H9 (cell line): ENCODE results near the gene MSRB1. TPM values are rescaled to one million over a fixed set of nuclear protein-coding genes. Genes with fewer than 3 reads are reported as not detected.

Experiments used
- DNase-seq: peaks from one replicate; pipeline ENCODE4 v3.0.0-alpha.2; 2017
- H2AFZ ChIP-seq: one replicate; pipeline ENCODE4 v1.6.1; 2013; ENCODE audit warnings: mild to moderate bottlenecking, low read length, control low read depth, moderate library complexity
- H2AK5ac ChIP-seq: 2 replicates; pipeline ENCODE4 v1.6.1; 2013; ENCODE audit warnings: low read length, control low read depth, mixed read lengths; ENCODE audit not compliant: insufficient read length
- H2BK120ac ChIP-seq: one replicate; pipeline ENCODE4 v1.6.1; 2013; ENCODE audit warnings: low read depth, mild to moderate bottlenecking, low read length, control low read depth, inconsistent platforms; ENCODE audit not compliant: poor library complexity, severe bottlenecking
- H2BK12ac ChIP-seq: 2 replicates; pipeline ENCODE4 v1.6.1; 2013; ENCODE audit warnings: low read length, control low read depth, mixed read lengths, low read depth; ENCODE audit not compliant: insufficient read length
- H2BK15ac ChIP-seq: 2 replicates; pipeline ENCODE4 v1.6.1; 2013; ENCODE audit warnings: low read depth, low read length, control low read depth
- H2BK20ac ChIP-seq: one replicate; pipeline ENCODE4 v1.6.1; 2013; ENCODE audit warnings: low read depth, mild to moderate bottlenecking, low read length, control low read depth, inconsistent platforms; ENCODE audit not compliant: poor library complexity, severe bottlenecking
- H2BK5ac ChIP-seq: 2 replicates; pipeline ENCODE4 v1.6.1; 2013; ENCODE audit warnings: low read length, control low read depth, mixed read lengths; ENCODE audit not compliant: insufficient read length
- H3K14ac ChIP-seq: 2 replicates; pipeline ENCODE4 v1.6.1; 2013; ENCODE audit warnings: low read length, control low read depth; ENCODE audit not compliant: insufficient read depth
- H3K18ac ChIP-seq: 2 replicates; pipeline ENCODE4 v1.6.1; 2013; ENCODE audit warnings: low read depth, mild to moderate bottlenecking, mixed read lengths, low read length, control low read depth; ENCODE audit not compliant: insufficient read length
- H3K23ac ChIP-seq: 2 replicates; pipeline ENCODE4 v1.6.1; 2013; ENCODE audit warnings: low read length, control low read depth, mixed read lengths, low read depth; ENCODE audit not compliant: insufficient read length
- H3K23me2 ChIP-seq: 2 replicates; pipeline ENCODE4 v1.6.1; 2013; ENCODE audit warnings: low read depth, mild to moderate bottlenecking, mixed read lengths, low read length, control low read depth; ENCODE audit not compliant: insufficient read length, poor library complexity, severe bottlenecking
- H3K27ac ChIP-seq: 2 replicates; pipeline ENCODE4 v1.5.1; 2013; ENCODE audit warnings: low read length, control low read depth, mixed read lengths, low read depth; ENCODE audit not compliant: insufficient read length
- H3K27me3 ChIP-seq: 2 replicates; pipeline ENCODE4 v1.6.1; 2013; ENCODE audit warnings: low read length, control low read depth, inconsistent platforms; ENCODE audit not compliant: insufficient read depth
- H3K4ac ChIP-seq: 2 replicates; pipeline ENCODE4 v1.6.1; 2013; ENCODE audit warnings: low read depth, mild to moderate bottlenecking, control low read depth, inconsistent platforms, low read length, moderate library complexity
- H3K4me1 ChIP-seq: 2 replicates; pipeline ENCODE4 v1.6.1; 2013; ENCODE audit warnings: low read length, control low read depth, inconsistent platforms; ENCODE audit not compliant: insufficient read depth
- H3K4me2 ChIP-seq: 2 replicates; pipeline ENCODE4 v1.6.1; 2013; ENCODE audit warnings: low read length, control low read depth, mixed read lengths; ENCODE audit not compliant: insufficient read length, insufficient read depth
- H3K56ac ChIP-seq: 2 replicates; pipeline ENCODE4 v1.6.1; 2013; ENCODE audit warnings: low read depth, mild to moderate bottlenecking, mixed read lengths, low read length, control low read depth; ENCODE audit not compliant: insufficient read length
- H3K79me1 ChIP-seq: 2 replicates; pipeline ENCODE4 v1.6.1; 2013; ENCODE audit warnings: low read depth, mild to moderate bottlenecking, moderate library complexity, low read length, control low read depth, inconsistent platforms; ENCODE audit not compliant: insufficient read depth, poor library complexity, severe bottlenecking
- H3K79me2 ChIP-seq: 2 replicates; pipeline ENCODE4 v1.6.1; 2013; ENCODE audit warnings: low read length, control low read depth, inconsistent platforms; ENCODE audit not compliant: insufficient read depth
- H3K9ac ChIP-seq: 2 replicates; pipeline ENCODE4 v1.6.1; 2013; ENCODE audit warnings: low read length, control low read depth, mixed read lengths; ENCODE audit not compliant: insufficient read length; ENCODE audit errors: extremely low read depth
- H3K9me3 ChIP-seq: one replicate; pipeline ENCODE4 v1.6.1; 2013; ENCODE audit warnings: low read depth, low read length, inconsistent platforms; ENCODE audit not compliant: control insufficient read depth
- H3T11ph ChIP-seq: one replicate; pipeline ENCODE4 v1.6.1; 2013; ENCODE audit warnings: mild to moderate bottlenecking, low read length, control low read depth, inconsistent platforms
- H4K20me1 ChIP-seq: one replicate; pipeline ENCODE4 v1.6.1; 2013; ENCODE audit not compliant: control insufficient read depth, insufficient read length, insufficient read depth
- H4K5ac ChIP-seq: 2 replicates; pipeline ENCODE4 v1.6.1; 2013; ENCODE audit warnings: low read depth, mild to moderate bottlenecking, mixed read lengths, low read length, control low read depth; ENCODE audit not compliant: insufficient read length
- H4K8ac ChIP-seq: replicated peaks from 2 replicates; pipeline ENCODE4 v1.6.1; 2013; ENCODE audit warnings: low read length, control low read depth, mixed read lengths, low read depth; ENCODE audit not compliant: insufficient read length
- H4K91ac ChIP-seq: 2 replicates; pipeline ENCODE4 v1.6.1; 2013; ENCODE audit warnings: low read depth, mild to moderate bottlenecking, moderate library complexity, mixed read lengths, low read length, control low read depth; ENCODE audit not compliant: insufficient read length
- H3K27ac Mint-ChIP-seq, 3 experiments: 2 replicates in 2 of 3; 3 replicates in 1 of 3; pipeline ENCODE4 v1.8.0; 2020 to 2021; ENCODE audit warnings: mixed read lengths in 3 of 3, mild to moderate bottlenecking in 1 of 3, moderate library complexity in 1 of 3
- H3K27me3 Mint-ChIP-seq: 2 replicates; pipeline ENCODE4 v1.8.0; 2021; ENCODE audit warnings: low read depth, mild to moderate bottlenecking, moderate library complexity, mixed read lengths
- H3K36me3 Mint-ChIP-seq, 3 experiments: 2 replicates in 2 of 3; 3 replicates in 1 of 3; pipeline ENCODE4 v1.8.0; 2020 to 2021; ENCODE audit warnings: low read depth in 3 of 3, mixed read lengths in 3 of 3; ENCODE audit not compliant: insufficient read depth in 1 of 3
- H3K4me1 Mint-ChIP-seq, 2 experiments: 2 replicates each; pipeline ENCODE4 v1.8.0; 2020; ENCODE audit warnings: mixed read lengths in 2 of 2
- H3K4me3 Mint-ChIP-seq, 2 experiments: 2 replicates in 1 of 2; 3 replicates in 1 of 2; pipeline ENCODE4 v1.8.0; 2020 to 2021; ENCODE audit warnings: mild to moderate bottlenecking in 2 of 2, mixed read lengths in 2 of 2, moderate library complexity in 1 of 2
- H3K9me3 Mint-ChIP-seq, 2 experiments: 2 replicates in 1 of 2; 3 replicates in 1 of 2; pipeline ENCODE4 v1.8.0; 2020; ENCODE audit warnings: mild to moderate bottlenecking in 2 of 2, mixed read lengths in 2 of 2, moderate library complexity in 1 of 2
- CTCF ChIP-seq: fragments of 200-600 bp; sonication (generic); conservative IDR thresholded peaks from 3 replicates; pipeline ENCODE4 v1.8.0; 2021; ENCODE audit warnings: antibody characterized with exemption, mild to moderate bottlenecking
- WGBS: extraction: QIAGEN DNeasy Blood & Tissue Kit; methylation state at CpG from one replicate; pipeline ENCODE4 v1.1.7; 2013; ENCODE audit warnings: missing lambda C conversion rate, low lambda C conversion rate, mixed read lengths; ENCODE audit not compliant: insufficient read length; ENCODE audit errors: extremely low coverage; 5-methylcytosine and 5-hydroxymethylcytosine counted together
- total RNA-seq: library from RNA; stranded (reverse); gene quantifications from 2 replicates; pipeline ENCODE4 v1.2.1, GENCODE V29; 2021

MSRB1 gene
- total RNA-seq, 1 experiment from 2014 or later: 25.7 TPM

- Histone ChIP-seq H3K56ac (no peak overlapping the region), H2AFZ (no peak overlapping the region), H3K9me3 (no peaks in the 10 kb centered on the region), H2BK5ac (no peak overlapping the region), H3K4me1 (no peaks in the 10 kb centered on the region; the same call in 1 of the 2 replicates), H3K27me3 (no peaks in the 10 kb centered on the region; the same call in 1 of the 2 replicates), H3K23me2 (peaks cover 3% of the 10 kb centered on the region), H2BK120ac (no peak overlapping the region), H3K4ac (no peak overlapping the region), H4K20me1 (no peaks in the 10 kb centered on the region), H2BK20ac (no peak overlapping the region), H3T11ph (no peak overlapping the region), H3K79me2 (no peaks in the 10 kb centered on the region), H4K91ac (no peak overlapping the region), H3K4me2 (no peak overlapping the region), H2BK15ac (no peak overlapping the region), H4K8ac (no peak overlapping the region), H3K9ac (no peak overlapping the region), H2BK12ac (no peak overlapping the region), H4K5ac (no peak overlapping the region), H3K23ac (no peak overlapping the region), H3K79me1 (no peaks in the 10 kb centered on the region), H3K18ac (no peak overlapping the region), H3K14ac (no peak overlapping the region), H3K27ac (no peak overlapping the region), H2AK5ac (no peak overlapping the region)
- WGBS: no CpG with 5 or more reads among the region's 11 CpGs
- H3K4me3 Mint-ChIP-seq: peak overlapping the region in 1 of 2 experiments; percentile 26; a peak in 1 of 5 replicates
- no peak overlapping the region for H3K27ac Mint-ChIP-seq
- H3K27me3 Mint-ChIP-seq: peaks cover 61% of the 10 kb centered on the region
- TF ChIP-seq CTCF: no peak
- H3K9me3 Mint-ChIP-seq: peaks cover 2 to 5% of the 10 kb centered on the region in 2 experiments; a peak in 3 of 5 replicates
- peaks cover 0 to 2% (median 0%) of the 10 kb centered on the region in 3 experiments; a peak in 1 of 7 replicates for H3K36me3 Mint-ChIP-seq
- DNase-seq: no peak
- H3K4me1 Mint-ChIP-seq: peaks cover 3 to 29% of the 10 kb centered on the region in 2 experiments
Measured at GRCh38 chr16:1926271-1926670, 16.7 kb downstream of the MSRB1 start.
